LNCAP (cell line): Measurements from ENCODE around the gene TMEM218.
A peak's percentile ranks its signal among the peaks of the same experiment; 100 is the strongest.

Experiments
- TF ChIP-seq, protein P1 (sequence below): fragments of 450-650 bp; IDR thresholded peaks from 2 replicates; pipeline ENCODE4 v1.5.1; 2017; ENCODE audit warnings: mild to moderate bottlenecking

Gene TMEM218

DNA sequence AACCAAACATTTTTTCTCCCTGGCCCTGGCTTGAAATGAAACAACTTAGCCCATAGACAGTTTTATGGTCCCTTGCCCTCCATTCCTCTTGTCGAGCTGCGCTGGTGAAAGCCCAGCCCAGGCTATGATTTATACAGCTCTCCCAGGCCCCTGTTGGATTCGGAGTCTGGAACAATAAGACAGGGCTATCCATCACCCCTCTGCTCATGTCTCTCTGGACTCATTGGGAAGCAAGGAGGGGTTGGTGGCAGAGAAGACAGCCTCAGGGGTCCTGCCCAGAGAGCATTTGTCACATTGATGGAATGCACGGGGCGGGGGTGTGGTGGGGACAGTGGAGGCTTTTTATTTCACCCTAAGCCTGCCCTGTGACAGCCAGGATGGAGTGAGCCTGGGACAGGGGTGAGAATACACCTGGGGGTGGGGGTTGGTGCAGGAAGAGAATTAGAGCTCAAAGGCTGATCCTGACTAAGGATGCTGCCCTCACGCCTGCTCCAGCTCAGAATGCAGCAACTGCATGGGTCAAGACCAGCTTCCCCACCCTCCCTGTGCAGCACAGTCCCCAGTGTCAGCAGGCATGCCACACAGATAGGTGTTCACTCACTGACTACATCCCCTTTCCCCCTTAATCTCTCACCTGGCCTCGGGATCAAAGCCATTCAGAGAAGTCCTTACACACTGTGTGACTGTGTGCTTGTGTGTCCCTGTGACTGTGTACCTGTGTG is 43.1 kb upstream of the TMEM218 start:
- TF ChIP-seq, protein P1, sequence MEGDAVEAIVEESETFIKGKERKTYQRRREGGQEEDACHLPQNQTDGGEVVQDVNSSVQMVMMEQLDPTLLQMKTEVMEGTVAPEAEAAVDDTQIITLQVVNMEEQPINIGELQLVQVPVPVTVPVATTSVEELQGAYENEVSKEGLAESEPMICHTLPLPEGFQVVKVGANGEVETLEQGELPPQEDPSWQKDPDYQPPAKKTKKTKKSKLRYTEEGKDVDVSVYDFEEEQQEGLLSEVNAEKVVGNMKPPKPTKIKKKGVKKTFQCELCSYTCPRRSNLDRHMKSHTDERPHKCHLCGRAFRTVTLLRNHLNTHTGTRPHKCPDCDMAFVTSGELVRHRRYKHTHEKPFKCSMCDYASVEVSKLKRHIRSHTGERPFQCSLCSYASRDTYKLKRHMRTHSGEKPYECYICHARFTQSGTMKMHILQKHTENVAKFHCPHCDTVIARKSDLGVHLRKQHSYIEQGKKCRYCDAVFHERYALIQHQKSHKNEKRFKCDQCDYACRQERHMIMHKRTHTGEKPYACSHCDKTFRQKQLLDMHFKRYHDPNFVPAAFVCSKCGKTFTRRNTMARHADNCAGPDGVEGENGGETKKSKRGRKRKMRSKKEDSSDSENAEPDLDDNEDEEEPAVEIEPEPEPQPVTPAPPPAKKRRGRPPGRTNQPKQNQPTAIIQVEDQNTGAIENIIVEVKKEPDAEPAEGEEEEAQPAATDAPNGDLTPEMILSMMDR, result no peak

DNA sequence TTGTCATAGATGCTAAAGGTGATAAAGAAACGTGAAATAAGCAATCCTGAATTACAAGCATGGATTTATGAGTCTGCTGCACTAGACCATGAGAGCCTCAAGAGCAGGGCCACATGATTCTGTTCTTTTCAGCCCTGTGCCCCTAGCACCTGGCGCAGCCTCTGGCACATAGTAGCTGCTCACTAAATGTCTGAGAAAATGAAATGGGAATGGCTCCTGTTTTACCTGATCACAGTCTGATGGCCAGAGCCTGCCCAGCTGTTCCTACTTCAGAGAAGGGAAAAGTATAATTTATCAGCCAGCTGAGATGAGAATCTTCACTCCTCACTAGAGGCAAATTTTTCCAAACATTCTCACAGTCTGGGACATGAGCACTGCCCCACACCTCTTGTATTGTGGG is 42.4 kb upstream of the TMEM218 start:
- TF ChIP-seq, protein P1, result no peak

GRCh38 chr11:125148743-125149142 is 37.3 kb upstream of the TMEM218 start:
- TF ChIP-seq, protein P1, result no peak

- TF ChIP-seq, protein P1, result no peak
Observed at GRCh38 chr11:125148011-125148410, 36.6 kb upstream of the TMEM218 start.

DNA sequence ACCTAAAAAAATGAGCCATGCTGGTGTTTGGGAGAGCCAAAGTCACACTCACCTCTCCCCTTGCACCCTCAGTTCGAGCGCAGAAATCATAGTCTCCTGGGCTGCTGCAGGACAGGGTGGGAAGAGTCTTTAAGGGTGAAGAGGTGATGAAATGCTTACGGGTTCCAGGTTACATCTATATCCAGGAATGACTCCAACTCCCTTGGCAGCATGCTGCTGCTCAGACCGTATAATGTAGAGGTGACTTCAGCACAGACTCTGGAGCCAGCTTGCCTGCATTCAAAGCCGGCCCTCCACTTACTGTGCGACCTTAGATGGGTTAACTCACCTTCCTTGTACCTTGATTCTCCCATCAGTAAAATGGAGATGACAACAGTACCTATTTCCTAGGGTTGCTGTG is 35.9 kb upstream of the TMEM218 start:
- TF ChIP-seq, protein P1, result no peak

DNA sequence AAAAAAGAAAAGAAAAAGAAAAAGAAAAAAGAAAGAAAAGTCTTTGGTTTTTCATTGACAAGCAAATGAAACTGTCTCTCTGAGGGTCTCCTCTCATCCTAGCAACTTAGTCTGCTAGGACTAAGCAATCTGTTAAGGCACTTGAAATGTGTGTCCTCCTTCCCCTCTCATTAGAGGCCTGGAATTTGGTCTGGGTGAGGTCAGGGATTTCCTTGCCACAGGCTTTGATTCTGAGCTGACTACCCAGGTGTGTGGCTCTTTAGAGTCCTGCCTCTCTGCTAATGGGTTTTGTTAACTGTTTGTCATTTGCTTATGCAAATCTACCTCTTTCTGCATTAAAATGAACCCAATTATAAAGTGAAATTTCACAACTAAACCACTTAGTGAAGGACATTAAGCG is 34.8 kb upstream of the TMEM218 start:
- TF ChIP-seq, protein P1, result no peak

- TF ChIP-seq, protein P1, result peak; percentile 99
Observed at GRCh38 chr11:125141686-125142535, 30.5 kb upstream of the TMEM218 start.
